HG02571 (cell line): Measurements from ENCODE around the gene GEMIN4.
A peak's percentile ranks its signal among the peaks of the same experiment; 100 is the strongest.
"Not testable (repeated sequence)": the region's sequence is repeated elsewhere in the genome, so short reads cannot be mapped to it uniquely, and the experiment has no call there.

Experiments
- ATAC-seq: cut with Tn5 transposase; IDR thresholded peaks from one replicate; pipeline ENCODE4 v1.9.1; 2021; ENCODE audit warnings: mild to moderate bottlenecking, moderate library complexity; ENCODE audit not compliant: unreplicated experiment

The GEMIN4 gene

GRCh38 chr17:781805-782731 is 30.0 kb upstream of the GEMIN4 start, which contains the start of the genes GLOD4 and MRM3:
Gene GLOD4, minus strand, starts transcription at chr17:782280. Its CDS starts 25 bp downstream, at chr17:782255.
Gene MRM3, plus strand, starts transcription at chr17:782353. Its CDS starts 26 bp downstream, at chr17:782379.
- peak; percentile 89 for ATAC-seq

GRCh38 chr17:778096-778495 is 26.0 kb upstream of the GEMIN4 start:
- no peak for ATAC-seq

DNA sequence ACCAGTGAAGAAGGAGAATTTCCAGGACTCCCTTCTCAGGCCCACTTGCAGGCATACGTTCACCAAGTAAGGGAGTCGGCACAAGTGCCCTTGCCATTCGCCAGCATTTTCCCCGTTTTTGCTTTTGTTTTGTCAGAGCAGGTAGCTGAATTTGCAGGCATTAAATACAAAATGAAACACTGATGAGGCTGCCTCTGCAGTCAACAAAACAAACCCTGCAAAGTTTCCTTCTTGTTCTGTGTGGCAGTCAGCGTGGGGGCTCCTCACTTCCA is 22.2 kb upstream of the GEMIN4 start:
- no peak for ATAC-seq

DNA sequence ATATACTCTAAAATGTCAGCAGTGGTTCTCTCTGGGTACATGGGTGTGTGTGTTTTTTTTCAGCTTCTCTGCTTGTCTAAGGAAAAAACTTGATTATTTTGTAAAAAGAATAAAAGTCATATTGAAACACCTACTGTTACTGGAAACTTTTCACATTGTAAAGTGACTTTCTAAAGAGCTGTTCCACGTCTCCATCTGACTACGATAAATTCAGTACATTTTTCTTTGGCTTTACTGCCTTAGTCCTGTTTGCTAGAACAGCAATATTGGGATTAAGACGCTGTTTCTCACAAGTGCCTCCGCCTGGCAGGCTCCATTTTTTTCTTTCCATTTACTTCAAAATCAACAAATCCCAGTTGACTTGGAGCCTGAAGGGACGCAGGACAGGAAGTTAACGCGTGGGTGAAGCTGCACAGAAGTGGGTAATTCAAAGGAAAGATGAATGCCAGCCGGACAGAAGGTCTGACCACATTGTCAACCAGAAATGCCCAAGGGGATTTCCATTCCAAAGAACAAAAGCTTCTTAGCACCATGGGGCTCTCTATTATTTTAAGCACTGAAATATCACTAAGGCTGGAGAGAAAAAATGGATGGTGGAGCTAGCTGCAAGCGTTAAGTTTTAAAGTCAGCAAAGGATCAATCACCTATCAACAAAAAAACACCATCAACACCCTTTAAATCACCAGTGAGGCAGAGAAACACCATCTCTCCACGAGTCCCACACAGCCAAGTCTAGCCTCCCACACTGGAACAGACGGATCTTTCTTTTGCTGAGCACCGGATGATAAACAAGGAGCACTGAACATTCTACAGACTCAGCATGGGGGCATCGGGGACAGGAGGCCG is 21.6 kb upstream of the GEMIN4 start:
- ATAC-seq, result no peak

- ATAC-seq, result no peak
Measured at GRCh38 chr17:773016-773415, 21.0 kb upstream of the GEMIN4 start.

DNA sequence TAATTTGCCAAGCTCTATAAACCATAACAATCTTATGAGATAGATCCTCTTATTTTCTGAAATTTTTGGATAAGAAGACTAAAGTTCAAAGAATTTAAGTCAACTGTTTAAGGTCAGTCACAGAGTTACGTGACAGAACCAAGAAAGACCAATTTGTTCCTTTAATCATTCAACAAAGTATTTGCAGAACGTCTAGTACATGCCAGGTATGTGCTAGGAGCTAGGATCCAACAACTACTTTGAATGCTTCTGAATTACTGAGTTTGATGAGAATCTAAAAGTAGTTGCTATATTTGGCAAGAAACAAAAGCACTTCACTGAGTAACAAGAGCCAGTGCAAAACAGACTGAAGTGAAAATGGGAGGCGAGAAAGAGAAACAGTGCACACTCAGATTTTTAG is 15.0 kb upstream of the GEMIN4 start:
- ATAC-seq, result no peak

DNA sequence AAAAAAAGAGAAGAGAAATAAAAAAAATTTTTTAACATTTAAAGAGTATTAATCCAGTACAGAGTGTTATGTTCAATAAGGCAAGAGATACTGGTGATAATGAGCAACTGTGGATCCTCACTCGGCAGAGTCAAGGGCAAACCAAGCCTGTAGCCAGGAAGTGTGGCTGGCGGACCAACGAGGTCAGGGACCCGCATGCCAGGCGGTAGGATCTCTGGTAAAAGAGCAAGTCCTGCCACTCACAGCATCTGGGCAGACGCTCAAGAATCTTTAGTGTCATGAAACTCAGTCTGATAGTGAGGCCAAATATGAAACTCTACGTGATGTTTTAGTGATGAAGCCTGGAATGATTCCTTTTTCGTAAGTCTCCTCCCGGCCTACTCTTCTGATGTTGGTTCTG is 8.3 kb upstream of the GEMIN4 start:
- no peak for ATAC-seq

- ATAC-seq, result no peak
Measured at GRCh38 chr17:759964-760363, 7.9 kb upstream of the GEMIN4 start.

- not testable (repeated sequence) for ATAC-seq
Measured at GRCh38 chr17:756010-756567, 4.0 kb upstream of the GEMIN4 start.

- not testable (repeated sequence) for ATAC-seq
Measured at GRCh38 chr17:755319-755961, 3.4 kb upstream of the GEMIN4 start.

DNA sequence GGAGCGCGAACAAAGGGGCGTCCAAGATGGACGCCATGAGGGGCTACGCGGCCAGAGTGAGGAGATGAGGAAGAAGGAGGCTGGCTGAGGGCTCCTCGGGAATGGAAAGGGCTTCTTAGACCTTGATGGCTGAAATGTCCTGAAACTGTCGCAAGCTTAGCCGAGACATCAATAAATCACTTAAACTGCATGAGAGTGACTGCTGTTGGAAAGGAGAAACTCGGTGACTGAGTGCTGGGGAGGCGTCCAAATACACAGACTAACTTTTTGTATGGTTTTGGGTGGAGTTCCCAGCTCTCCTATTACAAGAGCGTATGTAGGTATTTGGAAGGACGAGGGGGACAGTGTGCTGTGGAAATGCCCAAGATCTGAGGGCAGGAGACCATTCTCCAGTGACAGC is 1.4 kb upstream of the GEMIN4 start:
- no peak for ATAC-seq

GRCh38 chr17:752620-753219 is 656 bp upstream of the GEMIN4 start:
- no peak for ATAC-seq

GRCh38 chr17:751269-752001 is 629 bp downstream of the GEMIN4 start:
- peak; percentile 23 for ATAC-seq

GRCh38 chr17:750431-751037 is 1.5 kb downstream of the GEMIN4 start:
- no peak for ATAC-seq

DNA sequence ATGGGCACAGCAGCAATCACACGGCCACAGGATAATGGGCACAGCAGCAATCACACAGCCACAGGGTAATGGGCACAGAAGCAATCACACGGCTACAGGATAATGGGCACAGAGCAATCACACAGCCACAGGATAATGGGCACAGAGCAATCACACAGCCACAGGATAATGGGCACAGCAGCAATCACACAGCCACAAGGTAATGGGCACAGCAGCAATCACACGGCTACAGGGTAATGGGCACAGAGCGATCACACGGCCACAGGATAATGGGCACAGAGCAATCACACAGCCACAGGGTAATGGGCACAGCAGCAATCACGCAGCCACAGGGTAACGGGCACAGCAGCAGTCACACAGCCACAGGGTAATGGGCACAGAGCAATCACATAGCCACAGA is 2.7 kb downstream of the GEMIN4 start:
- ATAC-seq, result not testable (repeated sequence)

GRCh38 chr17:748604-749003 is 3.5 kb downstream of the GEMIN4 start:
- not testable (repeated sequence) for ATAC-seq

DNA sequence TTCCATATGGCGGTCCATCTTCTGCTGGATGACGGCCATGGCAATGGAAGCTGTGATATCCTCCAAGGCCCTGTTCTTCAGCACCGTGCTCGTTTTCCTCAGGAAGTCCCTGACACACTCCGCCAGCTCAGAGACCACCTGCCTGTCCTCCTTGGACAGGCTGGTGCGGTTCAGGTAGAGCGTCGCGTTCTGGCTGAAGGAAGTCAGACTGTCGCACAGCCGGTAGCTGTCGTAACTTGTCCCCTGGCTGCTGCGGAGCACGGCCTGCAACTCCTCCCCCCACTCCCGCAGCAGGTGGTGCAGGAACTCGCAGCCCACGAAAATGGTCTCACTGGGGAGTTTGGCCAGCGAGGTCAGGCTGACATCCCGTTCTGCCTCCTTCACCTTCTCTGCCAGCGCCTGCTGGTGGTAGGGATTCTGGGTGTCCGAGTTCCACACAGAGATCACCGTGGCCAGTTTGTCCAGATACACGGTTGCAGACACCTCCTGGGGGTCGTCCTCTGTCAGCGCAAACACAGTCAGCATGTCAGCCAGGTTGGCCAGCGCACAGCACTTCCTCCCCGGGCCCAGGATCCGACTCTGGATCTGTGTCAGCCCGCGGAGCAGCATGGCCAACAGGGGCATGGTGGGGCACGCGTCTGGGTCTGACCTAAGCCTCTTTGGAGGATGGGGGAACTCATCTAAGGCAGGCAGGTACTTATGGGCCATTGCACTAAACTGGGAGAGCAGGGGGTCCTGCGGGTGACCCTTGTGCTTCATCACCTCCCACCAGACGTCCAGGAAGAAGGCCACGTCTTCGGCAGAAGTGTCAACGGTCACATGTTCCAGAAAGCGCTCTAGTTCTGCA is 5.1 kb downstream of the GEMIN4 start:
- no peak for ATAC-seq

GRCh38 chr17:746181-746580 is 5.9 kb downstream of the GEMIN4 start:
- no peak for ATAC-seq

GRCh38 chr17:745406-745805 is 6.7 kb downstream of the GEMIN4 start:
- ATAC-seq, result no peak
